Mucosa of descending colon (tissue), 3 donors: ENCODE data around the gene MRTFB. TPM values are rescaled to one million over a fixed set of nuclear protein-coding genes. Genes with fewer than 3 reads are reported as not detected.

Experiments used
- ATAC-seq: fragments of 200-7000 bp; cut with Tn5 transposase; one replicate; pipeline ENCODE4 v1.9.1; 2020; ENCODE audit warnings: mild to moderate bottlenecking, moderate library complexity
- DNase-seq, 3 donors: peaks; one replicate each; pipeline ENCODE4 v3.0.0-alpha.2; 2020
- H3K36me3 ChIP-seq: fragments of 200-600 bp; one replicate; pipeline ENCODE4 v1.8.0; 2021; ENCODE audit warnings: low read depth, mild to moderate bottlenecking
- H3K4me1 ChIP-seq: fragments of 200-600 bp; one replicate; pipeline ENCODE4 v1.8.0; 2021; ENCODE audit warnings: low read depth, mild to moderate bottlenecking
- H3K4me3 ChIP-seq: fragments of 200-600 bp; one replicate; pipeline ENCODE4 v1.8.0; 2021; ENCODE audit warnings: mild to moderate bottlenecking
- H3K9me3 ChIP-seq: fragments of 200-600 bp; one replicate; pipeline ENCODE4 v1.8.0; 2021; ENCODE audit warnings: mild to moderate bottlenecking
- intact Hi-C, 2 donors: fragments of 100-400 bp; cut with DNase I in 1 of 2; cut with micrococcal nuclease in 1 of 2; formaldehyde crosslinking; loops; one replicate each; pipeline versions ENCODE4 v1.11.0 to v1.11.1; 2022; cut with DNase I, micrococcal nuclease
- total RNA-seq, 3 donors: library from RNA; stranded (reverse); fragmentation: NEBNext Ultra II Directional in 2 of 3; extraction: Animal tissue kit (Norgen Biotek cat#: 25700) in 2 of 3; gene quantifications; one replicate each; pipeline versions ENCODE4 v1.2.1 to v1.2.4, GENCODE V29; 2021 to 2023
- TF ChIP-seq, protein P1 (sequence below): fragments of 200-600 bp; IDR thresholded peaks from one replicate; pipeline ENCODE4 v1.8.0; 2022; ENCODE audit warnings: antibody characterized with exemption, mild to moderate bottlenecking
- donor health status: DM: no; HTN: no; CAD: no; lungs with moderate emphysema.
- donor health status: DM: no; HTN: no; CAD: no.
- donor health status: DM: no; HTN: yes; CAD: no.

Gene MRTFB
- total RNA-seq, 3 donors from 2014 or later = 40.0 to 49.9 (median 40.0) TPM

DNA sequence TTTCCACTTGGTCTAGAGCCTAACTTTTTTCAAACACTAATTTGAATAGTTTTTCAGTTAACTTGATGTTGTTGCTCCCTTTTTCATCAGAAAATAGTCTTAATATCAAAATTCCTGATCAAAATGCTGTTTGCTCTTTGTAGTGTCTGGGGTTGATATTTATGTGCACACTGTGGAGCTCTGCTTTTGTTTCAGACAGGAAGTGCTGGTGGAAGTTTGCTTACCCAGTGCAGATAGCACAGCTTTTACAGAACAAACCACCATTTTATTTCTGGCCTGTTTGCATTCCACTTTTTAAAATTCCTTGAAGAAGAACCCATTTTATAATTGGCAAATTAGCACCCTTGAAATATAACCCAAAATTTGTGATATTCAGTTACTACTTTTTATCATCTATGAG is 125.4 kb downstream of the MRTFB start:
- intact Hi-C loops = no loop called here
- ATAC-seq = no peak
- H3K9me3 ChIP-seq = no peaks in the 10 kb centered on the region
- DNase-seq = no peak
- no peaks in the 10 kb centered on the region for H3K4me1 ChIP-seq
- H3K36me3 ChIP-seq = no peaks in the 10 kb centered on the region
- no peak overlapping the region for H3K4me3 ChIP-seq
- TF ChIP-seq, protein P1, sequence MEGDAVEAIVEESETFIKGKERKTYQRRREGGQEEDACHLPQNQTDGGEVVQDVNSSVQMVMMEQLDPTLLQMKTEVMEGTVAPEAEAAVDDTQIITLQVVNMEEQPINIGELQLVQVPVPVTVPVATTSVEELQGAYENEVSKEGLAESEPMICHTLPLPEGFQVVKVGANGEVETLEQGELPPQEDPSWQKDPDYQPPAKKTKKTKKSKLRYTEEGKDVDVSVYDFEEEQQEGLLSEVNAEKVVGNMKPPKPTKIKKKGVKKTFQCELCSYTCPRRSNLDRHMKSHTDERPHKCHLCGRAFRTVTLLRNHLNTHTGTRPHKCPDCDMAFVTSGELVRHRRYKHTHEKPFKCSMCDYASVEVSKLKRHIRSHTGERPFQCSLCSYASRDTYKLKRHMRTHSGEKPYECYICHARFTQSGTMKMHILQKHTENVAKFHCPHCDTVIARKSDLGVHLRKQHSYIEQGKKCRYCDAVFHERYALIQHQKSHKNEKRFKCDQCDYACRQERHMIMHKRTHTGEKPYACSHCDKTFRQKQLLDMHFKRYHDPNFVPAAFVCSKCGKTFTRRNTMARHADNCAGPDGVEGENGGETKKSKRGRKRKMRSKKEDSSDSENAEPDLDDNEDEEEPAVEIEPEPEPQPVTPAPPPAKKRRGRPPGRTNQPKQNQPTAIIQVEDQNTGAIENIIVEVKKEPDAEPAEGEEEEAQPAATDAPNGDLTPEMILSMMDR = no peak

- Histone ChIP-seq H3K4me3 (no peak overlapping the region), H3K4me1 (peaks cover 3% of the 10 kb centered on the region), H3K36me3 (no peaks in the 10 kb centered on the region), H3K9me3 (no peaks in the 10 kb centered on the region)
- intact Hi-C loops = no loop called here
- TF ChIP-seq, protein P1 = no peak
- no peak for DNase-seq
- no peak for ATAC-seq
Measured at GRCh38 chr16:14198012-14198411, 126.9 kb downstream of the MRTFB start.

DNA sequence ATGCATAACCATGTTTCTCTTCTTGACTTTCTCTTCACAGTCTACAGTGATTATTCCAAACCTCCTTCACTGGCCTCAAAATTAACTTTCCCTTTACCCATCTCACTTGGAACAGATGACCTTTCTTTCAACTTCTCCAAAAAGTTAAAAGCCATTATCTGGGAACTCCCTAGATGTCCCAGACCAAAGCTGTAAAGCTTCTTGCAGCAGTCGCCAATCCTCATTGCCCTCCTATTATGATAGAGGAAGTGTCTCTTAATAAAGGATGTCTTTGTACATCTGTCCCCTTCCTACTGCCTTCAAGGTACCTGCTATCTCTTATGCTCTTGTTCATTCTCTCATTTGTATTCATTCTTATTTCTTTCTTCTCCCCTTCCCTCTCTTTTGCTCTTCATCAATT is 127.5 kb downstream of the MRTFB start:
- ATAC-seq (no peak), DNase-seq (no peak)
- Histone ChIP-seq H3K4me1 (peaks cover 8% of the 10 kb centered on the region), H3K9me3 (no peaks in the 10 kb centered on the region), H3K36me3 (no peaks in the 10 kb centered on the region), H3K4me3 (no peak overlapping the region)
- TF ChIP-seq, protein P1 = no peak
- intact Hi-C loops = no loop called here

DNA sequence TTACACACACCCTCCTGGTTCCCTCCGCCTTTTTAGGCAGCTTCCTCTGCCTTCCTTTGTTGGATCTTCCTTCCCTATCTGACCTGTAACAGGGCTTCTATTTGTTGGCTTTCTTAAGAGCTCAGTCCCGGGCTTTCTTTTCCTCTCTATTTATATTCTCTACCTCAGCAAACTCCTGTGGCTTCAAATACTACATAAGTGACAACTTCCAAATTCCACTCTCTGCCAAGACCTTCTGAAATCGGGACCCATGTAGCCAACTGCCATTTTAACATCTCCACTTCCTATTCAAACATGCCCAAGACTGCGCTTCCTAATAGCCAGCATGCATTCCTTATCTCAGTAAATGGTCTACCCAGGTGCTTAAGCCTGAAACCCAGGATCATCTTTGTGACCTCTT is 128.1 kb downstream of the MRTFB start:
- no peaks in the 10 kb centered on the region for H3K9me3 ChIP-seq
- TF ChIP-seq, protein P1 = no peak
- H3K36me3 ChIP-seq = no peaks in the 10 kb centered on the region
- peaks cover 8% of the 10 kb centered on the region for H3K4me1 ChIP-seq
- H3K4me3 ChIP-seq = no peak overlapping the region
- intact Hi-C loops = no loop called here
- DNase-seq (no peak), ATAC-seq (no peak)

DNA sequence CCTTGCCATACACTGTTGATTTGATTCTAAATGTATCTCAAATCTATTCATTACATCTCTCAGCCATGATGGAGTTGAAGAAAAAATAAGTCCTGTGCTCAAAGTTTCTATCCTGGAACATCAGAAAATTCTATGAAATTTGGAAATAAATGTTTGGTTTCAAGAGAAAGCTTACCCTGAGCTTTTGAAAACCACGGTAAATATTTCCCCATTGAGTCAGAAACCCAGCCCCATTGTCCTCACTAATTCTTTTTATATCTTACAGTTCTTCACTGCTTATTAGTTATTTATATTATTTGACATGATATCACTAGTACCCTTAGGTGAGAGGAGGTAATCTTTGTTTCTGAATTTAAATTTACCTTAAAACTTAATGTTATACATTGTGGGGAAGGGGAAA is 128.5 kb downstream of the MRTFB start:
- ATAC-seq = no peak
- intact Hi-C loops = no loop called here
- no peaks in the 10 kb centered on the region for H3K36me3 ChIP-seq
- H3K4me3 ChIP-seq = no peak overlapping the region
- H3K4me1 ChIP-seq = peaks cover 8% of the 10 kb centered on the region
- H3K9me3 ChIP-seq = no peaks in the 10 kb centered on the region
- DNase-seq = no peak
- TF ChIP-seq, protein P1 = no peak

DNA sequence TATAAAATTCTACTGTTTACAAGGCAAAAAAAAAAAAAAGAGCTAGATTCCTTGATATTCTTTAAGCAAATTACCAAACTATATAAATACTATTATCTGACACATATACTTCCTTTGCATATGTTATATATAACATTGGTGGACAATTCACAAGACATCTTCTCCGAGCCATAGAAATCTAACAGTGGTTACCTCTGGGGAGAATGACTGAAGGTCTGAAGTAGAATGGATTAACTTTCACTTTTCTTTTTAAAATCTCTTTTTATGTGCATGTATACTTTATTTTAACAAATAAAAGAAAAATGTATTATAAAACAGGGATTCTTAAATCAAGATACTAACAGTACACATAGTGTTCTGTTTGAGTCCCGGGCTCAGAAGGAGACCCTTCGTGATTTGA is 131.0 kb downstream of the MRTFB start:
- TF ChIP-seq, protein P1 = no peak
- Histone ChIP-seq H3K4me3 (no peak overlapping the region), H3K4me1 (peaks cover 8% of the 10 kb centered on the region), H3K36me3 (no peaks in the 10 kb centered on the region), H3K9me3 (no peaks in the 10 kb centered on the region)
- intact Hi-C loops = no loop called here
- no peak for DNase-seq
- no peak for ATAC-seq
